Measurements from ENCODE around the gene PLA2G2A.
"Not testable (repeated sequence)": the region's sequence is repeated elsewhere in the genome, so short reads cannot be mapped to it uniquely, and the experiment has no call there.

The PLA2G2A gene

GRCh38 chr1:19932866-19933265 is 46.6 kb downstream of the PLA2G2A start:
- no peak for DNase-seq (ENCODE audit: low read depth in 2 of 2)

GRCh38 chr1:19927130-19927421 is 52.3 kb downstream of the PLA2G2A start:
- DNase-seq (ENCODE audit: low read depth in 2 of 2) = not testable (repeated sequence)

- DNase-seq (ENCODE audit: low read depth in 2 of 2) = no peak
Measured at GRCh38 chr1:19926296-19927129, 52.9 kb downstream of the PLA2G2A start.

Measured in stimulated activated CD4-positive, alpha-beta T cell treated with anti-CD3 and anti-CD28 coated beads, Interleukin-15, amount 100 ng/mL, for 48 hours (primary cell).